Mucosa of stomach (tissue), 1 donor: ENCODE measurements around the gene CARMIL1.

Experiments
- H3K27me3 ChIP-seq: one replicate; pipeline ENCODE4 v1.7.0; 2013; ENCODE audit warnings: mild to moderate bottlenecking, low read length; ENCODE audit not compliant: control insufficient read depth, insufficient read depth
- H3K36me3 ChIP-seq: one replicate; pipeline ENCODE4 v1.7.0; 2013; ENCODE audit warnings: low read length; ENCODE audit not compliant: control insufficient read depth, insufficient read depth
- H3K4me1 ChIP-seq: one replicate; pipeline ENCODE4 v1.7.0; 2013; ENCODE audit warnings: mild to moderate bottlenecking, low read length; ENCODE audit not compliant: control insufficient read depth, insufficient read depth
- H3K4me3 ChIP-seq: one replicate; pipeline ENCODE4 v1.7.0; 2013; ENCODE audit warnings: low read length
- H3K9ac ChIP-seq: one replicate; pipeline ENCODE4 v1.7.0; 2013; ENCODE audit warnings: mild to moderate bottlenecking, low read length, moderate library complexity
- H3K9me3 ChIP-seq: one replicate; pipeline ENCODE4 v1.7.0; 2013; ENCODE audit warnings: mild to moderate bottlenecking, low read length, moderate library complexity; ENCODE audit not compliant: control insufficient read depth
- donor health status: Pancreatic carcinoma.

Gene CARMIL1

GRCh38 chr6:25462235-25462897, 183.2 kb downstream of the CARMIL1 start:
- Histone ChIP-seq H3K36me3 (no peaks in the 10 kb centered on the region), H3K9me3 (no peaks in the 10 kb centered on the region), H3K4me3 (no peak overlapping the region), H3K27me3 (no peaks in the 10 kb centered on the region), H3K9ac (no peak overlapping the region), H3K4me1 (no peaks in the 10 kb centered on the region)

GRCh38 chr6:25463441-25463840, 184.3 kb downstream of the CARMIL1 start:
- Histone ChIP-seq H3K9me3 (no peaks in the 10 kb centered on the region), H3K36me3 (no peaks in the 10 kb centered on the region), H3K27me3 (no peaks in the 10 kb centered on the region), H3K9ac (no peak overlapping the region), H3K4me1 (no peaks in the 10 kb centered on the region), H3K4me3 (no peak overlapping the region)

- Histone ChIP-seq H3K4me3 (no peak overlapping the region), H3K27me3 (no peaks in the 10 kb centered on the region), H3K36me3 (no peaks in the 10 kb centered on the region), H3K9me3 (no peaks in the 10 kb centered on the region), H3K9ac (no peak overlapping the region), H3K4me1 (no peaks in the 10 kb centered on the region)
These were observed 185.1 kb downstream of the CARMIL1 start for GRCh38 chr6:25464225-25464624.

GRCh38 chr6:25465941-25466340, 186.8 kb downstream of the CARMIL1 start:
- Histone ChIP-seq H3K9me3 (no peaks in the 10 kb centered on the region), H3K4me3 (no peak overlapping the region), H3K27me3 (no peaks in the 10 kb centered on the region), H3K9ac (no peak overlapping the region), H3K4me1 (no peaks in the 10 kb centered on the region), H3K36me3 (no peaks in the 10 kb centered on the region)

- H3K9me3 ChIP-seq, result no peaks in the 10 kb centered on the region
- H3K4me1 ChIP-seq, result peaks cover 4% of the 10 kb centered on the region
- no peaks in the 10 kb centered on the region for H3K27me3 ChIP-seq
- no peak overlapping the region for H3K4me3 ChIP-seq
- H3K36me3 ChIP-seq, result no peaks in the 10 kb centered on the region
- no peak overlapping the region for H3K9ac ChIP-seq
These were observed 189.7 kb downstream of the CARMIL1 start for GRCh38 chr6:25468881-25469280.

GRCh38 chr6:25469797-25470388, 190.7 kb downstream of the CARMIL1 start:
- H3K27me3 ChIP-seq, result no peaks in the 10 kb centered on the region
- peaks cover 4% of the 10 kb centered on the region for H3K4me1 ChIP-seq
- no peak overlapping the region for H3K4me3 ChIP-seq
- H3K9me3 ChIP-seq, result no peaks in the 10 kb centered on the region
- no peak overlapping the region for H3K9ac ChIP-seq
- H3K36me3 ChIP-seq, result no peaks in the 10 kb centered on the region

GRCh38 chr6:25472306-25472705, 193.1 kb downstream of the CARMIL1 start:
- Histone ChIP-seq H3K4me1 (peaks cover 4% of the 10 kb centered on the region), H3K4me3 (no peak overlapping the region), H3K9me3 (no peaks in the 10 kb centered on the region), H3K27me3 (no peaks in the 10 kb centered on the region), H3K9ac (no peak overlapping the region), H3K36me3 (no peaks in the 10 kb centered on the region)

GRCh38 chr6:25472906-25473305, 193.7 kb downstream of the CARMIL1 start:
- Histone ChIP-seq H3K27me3 (no peaks in the 10 kb centered on the region), H3K4me1 (peaks cover 4% of the 10 kb centered on the region), H3K4me3 (no peak overlapping the region), H3K36me3 (no peaks in the 10 kb centered on the region), H3K9me3 (no peaks in the 10 kb centered on the region), H3K9ac (no peak overlapping the region)

GRCh38 chr6:25473447-25473846, 194.3 kb downstream of the CARMIL1 start:
- peaks cover 4% of the 10 kb centered on the region for H3K4me1 ChIP-seq
- no peaks in the 10 kb centered on the region for H3K9me3 ChIP-seq
- H3K27me3 ChIP-seq, result no peaks in the 10 kb centered on the region
- H3K36me3 ChIP-seq, result no peaks in the 10 kb centered on the region
- H3K9ac ChIP-seq, result no peak overlapping the region
- no peak overlapping the region for H3K4me3 ChIP-seq

- no peaks in the 10 kb centered on the region for H3K27me3 ChIP-seq
- H3K36me3 ChIP-seq, result no peaks in the 10 kb centered on the region
- H3K4me3 ChIP-seq, result no peak overlapping the region
- peaks cover 4% of the 10 kb centered on the region for H3K4me1 ChIP-seq
- H3K9me3 ChIP-seq, result no peaks in the 10 kb centered on the region
- no peak overlapping the region for H3K9ac ChIP-seq
These were observed 197.0 kb downstream of the CARMIL1 start for GRCh38 chr6:25476126-25476525.

- H3K36me3 ChIP-seq, result no peaks in the 10 kb centered on the region
- no peak overlapping the region for H3K9ac ChIP-seq
- no peaks in the 10 kb centered on the region for H3K9me3 ChIP-seq
- no peak overlapping the region for H3K4me3 ChIP-seq
- no peaks in the 10 kb centered on the region for H3K27me3 ChIP-seq
- peaks cover 4% of the 10 kb centered on the region for H3K4me1 ChIP-seq
These were observed 197.9 kb downstream of the CARMIL1 start for GRCh38 chr6:25477006-25477590.

GRCh38 chr6:25478973-25479372, 199.8 kb downstream of the CARMIL1 start:
- H3K4me3 ChIP-seq, result no peak overlapping the region
- H3K9ac ChIP-seq, result no peak overlapping the region
- H3K4me1 ChIP-seq, result no peaks in the 10 kb centered on the region
- no peaks in the 10 kb centered on the region for H3K36me3 ChIP-seq
- H3K9me3 ChIP-seq, result no peaks in the 10 kb centered on the region
- no peaks in the 10 kb centered on the region for H3K27me3 ChIP-seq
